ENCODE results near the gene PRSS1. TPM values are rescaled to one million over a fixed set of nuclear protein-coding genes. Genes with fewer than 3 reads are reported as not detected.

Gene PRSS1
- total and polyA plus RNA-seq, 2 donors (not counting 1 experiment from before 2014, with no cell fraction given): not detected

- Mint-ChIP-seq H3K9me3 (ENCODE audit: insufficient read depth) (no peaks in the 10 kb centered on the region), H3K27ac (peak overlapping the region; percentile 100), H3K4me3 (peak overlapping the region; percentile 100), H3K4me1 (peaks cover 82% of the 10 kb centered on the region), H3K27me3 (no peaks in the 10 kb centered on the region)
- H3K9me3 ChIP-seq (ENCODE audit: control extremely low read depth in 1 of 3, control insufficient read depth in 2 of 3, insufficient read depth in 1 of 3, low read length in 2 of 3): no peaks in the 10 kb centered on the region
- no peak overlapping the region for H2AFZ ChIP-seq (ENCODE audit: insufficient read depth, low read depth, low read length, poor library complexity, severe bottlenecking)
- H3K9ac ChIP-seq (ENCODE audit: low read length): no peak overlapping the region
- no peak for DNase-seq
- peaks cover 3 to 34% of the 10 kb centered on the region in 2 experiments for H3K36me3 ChIP-seq (replicated peaks in 1 of 2; ENCODE audit: control extremely low read depth in 1 of 2, control insufficient read depth in 1 of 2, extremely low read depth in 1 of 2, insufficient read depth in 2 of 2, low read length in 1 of 2)
- intact Hi-C loops (cut with micrococcal nuclease): no loop called here
- peaks cover 48 to 64% of the 10 kb centered on the region in 2 donors for H3K4me1 ChIP-seq (ENCODE audit: control insufficient read depth in 2 of 2, insufficient read depth in 2 of 2, low read length in 2 of 2)
- POLR2A ChIA-PET: interaction anchor here (0.6 to 18.8 kb wide), 2 partner anchors 10 to 22 kb away, joined by 3 to 961 read pairs; no protein-coding TSS in a partner anchor
- 90% methylated on average over 2 of the region's 7 CpGs for WGBS (ENCODE audit: insufficient coverage)
- CTCF ChIA-PET: interaction anchor here (19.1 to 32.8 kb wide), 2 partner anchors 10 to 14 kb away, joined by 1138 read pairs; partner anchors contain the start of gene PRSS2
- H3K79me2 ChIP-seq (ENCODE audit: control insufficient read depth, insufficient read depth, low read length): peaks cover 63% of the 10 kb centered on the region
- no peak overlapping the region for H3K4me2 ChIP-seq (replicated peaks; ENCODE audit: low read depth, low read length, poor library complexity, severe bottlenecking)
- H3K4me3 ChIP-seq (ENCODE audit: control extremely low read depth in 1 of 5, extremely low read depth in 1 of 5, insufficient read depth in 1 of 5, low read depth in 2 of 5, low read length in 4 of 5): no peak overlapping the region
- no peaks in the 10 kb centered on the region for H4K20me1 ChIP-seq (ENCODE audit: control insufficient read depth, insufficient read depth, low read length, poor library complexity, severe bottlenecking)
- H3K27me3 ChIP-seq (replicated peaks in 1 of 4; ENCODE audit: control extremely low read depth in 1 of 4, control insufficient read depth in 3 of 4, insufficient read depth in 4 of 4, low read length in 3 of 4): no peaks in the 10 kb centered on the region
- no peak for ATAC-seq (ENCODE audit: low read depth)
- peak overlapping the region; percentile 14 to 99 for H3K27ac ChIP-seq (ENCODE audit: low read length in 2 of 2)
- no peak for TF ChIP-seq CTCF (IDR thresholded peaks at IDR 0.05)
- no peak for TF ChIP-seq EZH2 (IDR thresholded peaks at IDR 0.05; ENCODE audit: borderline replicate concordance, insufficient read depth, low read depth, low read length, poor library complexity, severe bottlenecking)
Observed at GRCh38 chr7:142800699-142801260, 51.5 kb downstream of the PRSS1 start.

- H4K20me1 ChIP-seq (ENCODE audit: control insufficient read depth, insufficient read depth, low read length, poor library complexity, severe bottlenecking): no peaks in the 10 kb centered on the region
- H3K27ac ChIP-seq (ENCODE audit: low read length in 2 of 2): peak overlapping the region; percentile 25 to 99
- DNase-seq (no peak), ATAC-seq (ENCODE audit: low read depth) (no peak)
- CTCF ChIA-PET: interaction anchor here (19.1 to 32.8 kb wide), 2 partner anchors 9 to 15 kb away, joined by 1138 read pairs; partner anchors contain the start of gene PRSS2
- H3K36me3 ChIP-seq (replicated peaks in 1 of 2; ENCODE audit: control extremely low read depth in 1 of 2, control insufficient read depth in 1 of 2, extremely low read depth in 1 of 2, insufficient read depth in 2 of 2, low read length in 1 of 2): peaks cover 3 to 34% of the 10 kb centered on the region in 2 experiments
- peaks cover 53 to 65% of the 10 kb centered on the region in 2 donors for H3K4me1 ChIP-seq (ENCODE audit: control insufficient read depth in 2 of 2, insufficient read depth in 2 of 2, low read length in 2 of 2)
- intact Hi-C loops (cut with micrococcal nuclease): no loop called here
- peaks cover 61% of the 10 kb centered on the region for H3K79me2 ChIP-seq (ENCODE audit: control insufficient read depth, insufficient read depth, low read length)
- H2AFZ ChIP-seq (ENCODE audit: insufficient read depth, low read depth, low read length, poor library complexity, severe bottlenecking): no peak overlapping the region
- peak overlapping the region; percentile 84 for H3K27ac Mint-ChIP-seq
- H3K9me3 Mint-ChIP-seq (ENCODE audit: insufficient read depth): no peaks in the 10 kb centered on the region
- H3K9me3 ChIP-seq (ENCODE audit: control extremely low read depth in 1 of 3, control insufficient read depth in 2 of 3, insufficient read depth in 1 of 3, low read length in 2 of 3): no peaks in the 10 kb centered on the region
- no peak overlapping the region for H3K4me2 ChIP-seq (replicated peaks; ENCODE audit: low read depth, low read length, poor library complexity, severe bottlenecking)
- H3K9ac ChIP-seq (ENCODE audit: low read length): no peak overlapping the region
- peaks cover 83% of the 10 kb centered on the region for H3K4me1 Mint-ChIP-seq
- no peak for TF ChIP-seq CTCF (IDR thresholded peaks at IDR 0.05)
- TF ChIP-seq EZH2 (IDR thresholded peaks at IDR 0.05; ENCODE audit: borderline replicate concordance, insufficient read depth, low read depth, low read length, poor library complexity, severe bottlenecking): no peak
- WGBS (ENCODE audit: insufficient coverage): 98% methylated on average over 6 of the region's 8 CpGs
- no peak overlapping the region for H3K4me3 Mint-ChIP-seq
- POLR2A ChIA-PET: no interaction called here
- H3K4me3 ChIP-seq (ENCODE audit: control extremely low read depth in 1 of 5, extremely low read depth in 1 of 5, insufficient read depth in 1 of 5, low read depth in 2 of 5, low read length in 4 of 5): no peak overlapping the region
- no peaks in the 10 kb centered on the region for H3K27me3 Mint-ChIP-seq
- H3K27me3 ChIP-seq (replicated peaks in 1 of 4; ENCODE audit: control extremely low read depth in 1 of 4, control insufficient read depth in 3 of 4, insufficient read depth in 4 of 4, low read length in 3 of 4): no peaks in the 10 kb centered on the region
Observed at GRCh38 chr7:142801601-142802295, 52.5 kb downstream of the PRSS1 start.

Data from B cell (primary cell).